HL-60 (cell line): Measurements from ENCODE around the gene SH3PXD2A.

Experiments
- DNase-seq, 2 experiments: peaks; one replicate each; pipeline ENCODE4 v3.0.0-alpha.2; 2010 to 2020; ENCODE audit warnings: low read depth in 1 of 2, low spot score in 1 of 2
- H3K27ac ChIP-seq: fragments of 250-450 bp; sonication (Bioruptor Pico); replicated peaks from 2 replicates; pipeline ENCODE4 v1.5.1; 2020; ENCODE audit warnings: mild to moderate bottlenecking, moderate library complexity
- H3K27me3 ChIP-seq: fragments of 250-450 bp; sonication (Bioruptor Pico); 2 replicates; pipeline ENCODE4 v1.5.1; 2021; ENCODE audit warnings: mild to moderate bottlenecking, moderate library complexity; ENCODE audit not compliant: insufficient read depth, poor library complexity, severe bottlenecking
- H3K4me3 ChIP-seq: replicated peaks from 2 replicates; pipeline ENCODE4 v1.5.1; 2011; ENCODE audit warnings: mild to moderate bottlenecking, control low read depth, low read length; ENCODE audit not compliant: insufficient read depth
- CTCF ChIP-seq: IDR thresholded peaks from one replicate; pipeline ENCODE4 v1.5.1; 2011; ENCODE audit warnings: low read length, control low read depth, inconsistent platforms; ENCODE audit not compliant: insufficient read depth
- GABPA ChIP-seq: IDR thresholded peaks from 2 replicates; pipeline ENCODE4 v1.6.1; 2012; ENCODE audit warnings: low read depth
- POLR2AphosphoS5 ChIP-seq: IDR thresholded peaks from 2 replicates; pipeline ENCODE4 v1.6.1; 2012; ENCODE audit warnings: low read depth
- REST ChIP-seq: IDR thresholded peaks from 2 replicates; pipeline ENCODE4 v1.6.1; 2012; ENCODE audit warnings: low read depth; ENCODE audit not compliant: insufficient replicate concordance
- SPI1 ChIP-seq: IDR thresholded peaks from 2 replicates; pipeline ENCODE4 v1.6.1; 2012; ENCODE audit warnings: low read depth, mild to moderate bottlenecking, borderline replicate concordance

SH3PXD2A gene

GRCh38 chr10:103687718-103688117 is 167.7 kb downstream of the SH3PXD2A start:
- Histone ChIP-seq H3K27me3 (peaks cover 3% of the 10 kb centered on the region), H3K4me3 (no peak overlapping the region), H3K27ac (no peak overlapping the region)
- TF ChIP-seq REST = no peak
- no peak for TF ChIP-seq POLR2AphosphoS5
- TF ChIP-seq CTCF = no peak
- no peak for TF ChIP-seq SPI1
- no peak for DNase-seq

GRCh38 chr10:103687172-103687571 is 168.2 kb downstream of the SH3PXD2A start:
- no peak for DNase-seq
- TF ChIP-seq REST = no peak
- no peak for TF ChIP-seq GABPA
- TF ChIP-seq POLR2AphosphoS5 = no peak
- TF ChIP-seq SPI1 = no peak
- TF ChIP-seq CTCF = no peak
- Histone ChIP-seq H3K27me3 (no peaks in the 10 kb centered on the region), H3K4me3 (no peak overlapping the region), H3K27ac (no peak overlapping the region)

- TF ChIP-seq CTCF (peak; percentile 86), GABPA (no peak), SPI1 (peak; percentile 41; the same call in 1 of the 2 replicates)
- H3K27me3 ChIP-seq = no peaks in the 10 kb centered on the region
- DNase-seq = peak in 1 of 2 experiments; percentile 68
Observed at GRCh38 chr10:103685880-103686669, 169.3 kb downstream of the SH3PXD2A start.

GRCh38 chr10:103683851-103684250 is 171.5 kb downstream of the SH3PXD2A start:
- no peak overlapping the region for H3K27ac ChIP-seq
- TF ChIP-seq CTCF = no peak
- TF ChIP-seq REST = no peak
- no peak for TF ChIP-seq GABPA
- no peak for TF ChIP-seq SPI1
- TF ChIP-seq POLR2AphosphoS5 = no peak
- no peak overlapping the region for H3K4me3 ChIP-seq
- H3K27me3 ChIP-seq = no peaks in the 10 kb centered on the region
- no peak for DNase-seq

More at GRCh38 chr10:103685880-103686669, 169.3 kb downstream of the SH3PXD2A start:
- Histone ChIP-seq H3K27ac (no peak overlapping the region), H3K4me3 (no peak overlapping the region)
